NCI-H187 (cell line): ENCODE results near the gene ITGBL1.
"Not testable (repeated sequence)": the region's sequence is repeated elsewhere in the genome, so short reads cannot be mapped to it uniquely, and the experiment has no call there.

Experiments
- DNase-seq, 2 experiments: peaks; one replicate each; lab custom pipeline; 2025; lab: John Stamatoyannopoulos, UW

ITGBL1 gene

GRCh38 chr13:101514100-101514499, 61.6 kb downstream of the ITGBL1 start:
- DNase-seq: no peak

DNA sequence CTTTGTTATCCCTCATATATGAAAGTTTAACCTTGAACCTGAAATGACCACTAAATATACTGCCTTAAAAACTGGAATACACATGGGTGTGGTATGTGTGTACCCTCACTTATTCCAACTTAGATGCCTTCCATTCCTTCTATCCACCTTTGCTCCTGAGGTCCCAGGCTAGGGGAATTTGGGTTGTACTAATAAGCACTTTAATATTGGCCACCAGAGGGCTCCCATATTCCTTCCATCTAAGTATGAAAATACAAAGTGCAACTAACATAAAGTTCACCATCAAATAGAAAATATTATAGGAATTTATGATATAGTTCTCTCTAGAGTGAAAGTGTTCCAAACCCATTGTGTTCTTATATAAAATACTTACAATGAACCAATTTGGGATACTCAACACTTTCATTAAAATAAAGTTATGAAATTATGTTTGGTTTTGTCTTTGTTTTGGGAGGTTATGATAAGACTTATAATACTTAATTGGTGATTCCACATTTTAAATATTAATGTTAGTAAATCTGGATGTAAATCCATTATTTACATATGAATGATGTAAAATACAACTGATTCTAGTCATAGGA, 62.3 kb downstream of the ITGBL1 start:
- DNase-seq: peak; percentile 8 to 62

- DNase-seq: no peak
Observed at GRCh38 chr13:101515504-101515903, 63.0 kb downstream of the ITGBL1 start.

DNA sequence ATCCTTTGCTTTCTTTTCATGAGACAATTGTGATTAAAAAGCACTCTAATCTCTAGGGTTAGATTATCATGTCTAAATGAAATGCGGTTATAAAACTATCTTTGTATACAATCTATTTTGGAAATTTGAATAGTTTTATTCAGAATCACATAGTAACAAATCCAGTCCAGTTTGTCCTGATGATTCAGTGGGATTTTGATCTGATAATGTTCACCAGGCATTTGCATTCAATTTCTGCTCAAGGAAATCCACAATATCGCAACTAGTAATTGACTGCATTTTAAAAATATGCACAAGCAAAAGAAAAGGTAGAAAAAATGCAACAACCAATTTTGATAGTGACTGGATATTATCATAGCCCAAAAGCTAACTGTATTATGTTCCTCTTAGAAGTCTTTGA, 63.8 kb downstream of the ITGBL1 start:
- no peak for DNase-seq

- no peak for DNase-seq
Observed at GRCh38 chr13:101520672-101521071, 68.2 kb downstream of the ITGBL1 start.

- DNase-seq: no peak
Observed at GRCh38 chr13:101521371-101521770, 68.9 kb downstream of the ITGBL1 start.

DNA sequence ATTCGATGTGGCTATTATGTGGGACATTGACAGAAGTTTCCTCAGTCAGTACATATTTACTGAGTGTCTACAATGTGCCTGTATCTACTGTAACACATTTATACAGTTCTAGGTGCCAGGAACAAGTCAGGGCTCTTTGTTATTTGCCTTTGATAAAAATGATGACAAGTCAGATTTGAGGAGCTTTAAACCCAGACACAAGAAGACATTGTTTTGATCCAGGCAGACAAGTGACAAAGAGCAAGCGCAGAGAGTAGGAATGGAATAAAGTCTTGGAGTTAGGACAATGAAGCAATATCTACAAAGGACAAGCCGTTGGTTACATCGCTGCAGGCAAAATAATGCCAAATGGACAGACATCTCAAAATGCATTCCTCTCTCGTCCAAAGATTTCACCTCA, 70.1 kb downstream of the ITGBL1 start:
- no peak for DNase-seq

GRCh38 chr13:101523154-101524131, 71.0 kb downstream of the ITGBL1 start:
- no peak for DNase-seq

DNA sequence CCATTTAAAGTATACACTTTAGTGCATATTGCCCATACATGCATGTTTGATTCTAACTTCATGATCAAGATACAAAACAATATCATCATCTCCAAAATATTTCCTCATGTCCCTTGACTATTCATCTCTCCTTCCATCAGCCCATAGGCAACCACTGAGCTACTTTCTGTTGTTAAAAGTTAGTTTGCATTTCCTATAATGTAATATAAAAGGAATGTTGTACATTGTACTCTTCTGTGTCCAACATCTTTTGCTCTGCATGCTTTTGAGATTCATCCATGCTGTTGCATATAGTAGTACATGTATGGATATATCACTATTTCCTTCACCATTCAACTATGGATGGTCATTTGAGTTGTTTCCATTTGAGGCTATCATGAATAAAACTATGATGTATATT, 74.7 kb downstream of the ITGBL1 start:
- no peak for DNase-seq

- DNase-seq: no peak
Observed at GRCh38 chr13:101529422-101529821, 76.9 kb downstream of the ITGBL1 start.

- no peak for DNase-seq
Observed at GRCh38 chr13:101530293-101530692, 77.8 kb downstream of the ITGBL1 start.

- DNase-seq: no peak
Observed at GRCh38 chr13:101535192-101535746, 82.8 kb downstream of the ITGBL1 start.

- no peak for DNase-seq
Observed at GRCh38 chr13:101536079-101536478, 83.6 kb downstream of the ITGBL1 start.

GRCh38 chr13:101544544-101544943, 92.1 kb downstream of the ITGBL1 start:
- DNase-seq: not testable (repeated sequence)

- no peak for DNase-seq
Observed at GRCh38 chr13:101544979-101545378, 92.5 kb downstream of the ITGBL1 start.

GRCh38 chr13:101545521-101545920, 93.0 kb downstream of the ITGBL1 start:
- DNase-seq: no peak

GRCh38 chr13:101552286-101552685, 99.8 kb downstream of the ITGBL1 start:
- no peak for DNase-seq

DNA sequence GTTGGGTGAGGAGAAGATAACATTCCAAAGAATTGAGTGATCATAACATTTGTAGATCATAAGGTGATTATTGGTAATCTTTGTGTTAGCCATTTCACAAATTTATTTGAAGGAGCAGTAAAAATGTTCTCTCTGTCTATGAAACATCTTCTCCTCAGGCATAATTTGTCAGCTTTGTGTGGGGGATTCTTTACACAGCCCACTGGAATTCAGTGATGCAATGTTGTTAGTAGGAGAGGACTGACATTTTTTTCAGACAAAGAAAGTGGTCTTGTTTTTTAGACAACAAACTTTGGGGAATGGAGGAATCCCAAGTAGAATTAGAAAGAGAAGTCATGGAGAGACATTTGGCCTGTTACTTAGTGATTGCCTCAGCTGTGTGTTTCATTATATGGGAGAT, 100.3 kb downstream of the ITGBL1 start:
- DNase-seq: no peak

DNA sequence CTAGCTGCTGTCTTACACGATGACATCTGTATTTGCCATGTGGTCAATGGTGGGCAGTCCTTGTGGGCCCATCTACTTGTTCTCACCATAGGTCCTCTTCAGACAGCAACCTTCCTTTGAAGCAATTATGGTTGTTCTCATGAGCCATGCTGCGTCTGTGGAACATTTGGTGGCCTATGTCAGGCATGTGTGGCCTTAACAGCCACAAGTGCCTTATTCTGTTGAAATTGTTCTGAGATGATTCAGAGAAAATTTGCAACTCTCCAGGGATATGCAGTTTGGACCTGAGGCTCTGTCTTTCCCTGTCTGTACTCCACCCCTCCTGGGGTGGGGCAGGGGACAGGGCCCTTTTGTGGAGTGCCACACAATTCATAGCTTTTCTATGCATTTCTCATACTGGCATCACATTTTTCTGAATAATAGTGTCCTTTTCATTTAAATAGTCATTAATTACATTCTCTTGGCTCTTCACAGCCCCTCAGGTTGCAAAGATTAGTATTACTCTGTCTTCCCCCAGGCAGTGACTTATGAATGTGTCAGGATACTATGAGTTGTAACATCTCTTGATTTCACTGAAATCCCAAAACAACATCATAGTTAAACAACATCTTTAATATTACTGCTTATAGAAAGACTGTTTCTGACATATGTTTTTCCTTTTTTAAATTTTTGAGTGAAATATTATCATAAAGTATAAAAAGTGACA, 102.1 kb downstream of the ITGBL1 start:
- no peak for DNase-seq

- DNase-seq: no peak
Observed at GRCh38 chr13:101555610-101556009, 103.1 kb downstream of the ITGBL1 start.

DNA sequence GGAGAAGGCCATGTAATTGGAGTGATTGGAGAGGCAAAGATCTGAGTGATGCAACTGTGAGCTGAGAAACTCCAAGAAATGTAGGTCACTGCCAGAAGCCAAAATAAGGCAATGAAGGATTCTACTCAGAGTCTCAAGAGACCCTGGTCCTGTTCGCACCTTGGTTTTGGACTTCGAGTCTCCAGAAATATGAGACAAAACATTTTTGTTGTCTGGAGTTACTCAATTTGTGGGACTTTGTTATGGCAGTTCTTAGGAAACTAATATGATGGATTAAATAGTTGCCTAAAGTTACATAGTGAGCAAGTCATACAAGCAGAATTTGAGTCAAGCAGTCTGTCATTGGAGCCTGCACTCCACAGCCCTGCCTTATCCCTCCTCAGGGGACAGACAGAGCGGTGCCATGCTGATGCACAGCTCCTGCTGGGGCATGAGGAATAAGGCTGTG, 104.2 kb downstream of the ITGBL1 start:
- no peak for DNase-seq

GRCh38 chr13:101565317-101565716, 112.8 kb downstream of the ITGBL1 start:
- DNase-seq: no peak
